A204.1 (cell line): ENCODE measurements around the gene TAOK2.
"Not testable (repeated sequence)": the region's sequence is repeated elsewhere in the genome, so short reads cannot be mapped to it uniquely, and the experiment has no call there.

Source experiments
- FAIRE-seq: peaks from 2 replicates; lab custom pipeline; 2012; peaks lifted over from hg19 to GRCh38; lab: Jason Lieb, UNC

TAOK2 gene

DNA sequence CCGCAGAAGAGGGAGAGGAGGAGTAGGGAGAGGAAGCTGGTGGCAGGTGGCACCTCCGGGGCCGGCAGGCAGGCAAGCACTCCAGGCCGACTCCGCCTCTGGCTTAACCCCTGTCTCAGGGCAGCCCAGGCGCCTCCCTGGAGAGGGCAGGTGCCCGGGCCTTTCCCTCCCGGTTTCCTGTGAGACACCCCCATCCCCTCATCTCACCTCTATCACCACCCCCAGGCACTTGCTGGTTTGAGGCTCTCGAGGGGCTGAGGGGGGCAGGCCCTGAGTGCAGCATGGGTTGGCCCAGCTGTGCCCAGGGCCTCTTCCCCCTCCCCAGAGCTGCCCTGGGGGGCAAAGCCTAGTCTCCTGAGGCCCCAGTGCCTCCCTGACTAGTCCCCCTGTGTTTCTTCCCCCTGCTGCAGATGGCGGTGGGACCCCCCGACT lies 31.2 kb downstream of the TAOK2 start:
- FAIRE-seq, result no peak

DNA sequence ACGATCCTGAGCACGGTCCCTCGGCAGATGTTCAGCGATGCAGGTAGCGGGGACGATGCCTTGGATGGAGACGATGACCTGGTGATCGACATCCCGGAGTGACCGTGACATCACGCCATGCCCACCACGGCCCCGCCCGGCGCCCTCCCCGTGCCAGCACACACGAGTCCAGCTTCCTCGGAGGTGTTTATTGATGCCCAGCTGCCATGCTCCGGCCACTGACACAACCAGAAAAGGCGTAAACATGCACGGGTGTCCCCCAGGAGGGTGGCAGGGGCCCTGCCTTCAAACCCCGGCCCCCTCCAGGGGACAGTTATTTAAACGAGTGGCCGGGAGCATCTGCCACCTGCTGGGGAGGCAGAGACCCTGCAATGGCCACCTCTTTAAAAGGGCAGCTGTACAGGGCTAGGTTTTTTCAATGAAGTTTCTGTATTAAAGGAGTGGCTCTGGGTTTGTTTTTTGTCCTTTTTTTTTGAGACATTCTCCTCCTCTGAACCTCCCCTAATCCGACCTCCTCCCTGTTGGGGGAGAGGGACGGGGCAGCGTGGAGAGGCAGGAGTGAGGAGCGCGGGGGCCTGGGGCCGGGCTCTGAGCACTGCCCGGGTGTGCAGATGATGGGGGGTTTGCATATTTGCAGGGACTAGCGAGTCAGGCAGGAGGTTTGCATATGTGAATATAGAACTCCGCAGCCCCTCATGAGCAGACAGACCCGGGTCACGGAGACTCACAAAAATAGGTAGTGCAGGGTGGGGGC lies 31.9 kb downstream of the TAOK2 start:
- FAIRE-seq, result no peak

DNA sequence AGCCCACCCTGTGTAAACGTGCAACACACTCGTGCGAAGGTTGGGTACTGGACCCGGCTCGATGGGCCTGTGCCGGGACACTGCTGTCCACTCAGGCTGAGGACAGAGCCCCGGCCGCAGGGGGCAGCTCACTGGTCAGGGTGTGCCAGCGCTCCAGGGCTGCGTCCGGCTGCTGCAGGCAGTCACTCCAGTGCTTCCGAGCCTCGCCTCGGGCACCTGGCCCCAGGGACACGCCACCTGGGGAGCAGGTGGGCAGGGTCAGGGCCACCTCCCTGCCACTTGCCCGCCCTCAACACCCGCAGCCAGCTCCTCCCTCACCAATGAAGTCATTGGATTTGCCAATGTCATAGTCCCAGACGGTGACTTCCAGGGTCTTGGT lies 32.4 kb downstream of the TAOK2 start:
- FAIRE-seq, result no peak

DNA sequence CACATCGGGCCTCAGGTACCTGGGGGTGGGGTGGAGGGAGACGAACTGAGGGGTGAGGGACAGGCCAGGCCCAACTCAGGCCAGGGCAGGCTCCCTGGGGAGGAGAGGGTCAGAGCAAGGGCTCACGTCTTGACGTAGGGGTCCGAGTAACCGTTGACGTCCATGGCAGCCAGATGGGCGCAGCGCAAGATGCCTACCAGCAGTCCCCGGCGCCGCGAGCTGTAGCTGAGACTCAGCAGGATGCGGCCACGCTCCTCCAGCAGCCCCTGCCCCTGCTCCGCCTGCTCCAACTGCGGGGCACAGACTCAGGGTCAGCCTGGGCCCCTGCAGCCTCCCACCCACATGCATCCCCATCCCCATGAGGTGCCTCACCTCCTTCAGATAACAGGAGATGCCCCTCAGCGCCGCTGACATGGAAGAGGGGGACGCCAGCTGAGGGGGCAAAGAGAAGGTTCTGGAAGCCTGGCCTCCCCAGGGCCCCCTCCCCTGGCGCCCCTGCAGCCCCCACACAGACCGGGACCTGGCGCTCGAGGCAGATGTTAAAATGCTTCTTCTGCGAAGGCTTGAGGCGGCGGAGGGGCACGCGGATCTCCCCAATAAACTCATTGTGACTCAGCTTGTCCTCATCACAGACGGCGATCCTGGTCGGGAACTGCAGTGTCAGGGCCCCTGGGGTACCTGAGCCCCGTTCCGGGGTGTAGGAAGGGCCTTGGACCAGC lies 33.1 kb downstream of the TAOK2 start:
- FAIRE-seq, result no peak

DNA sequence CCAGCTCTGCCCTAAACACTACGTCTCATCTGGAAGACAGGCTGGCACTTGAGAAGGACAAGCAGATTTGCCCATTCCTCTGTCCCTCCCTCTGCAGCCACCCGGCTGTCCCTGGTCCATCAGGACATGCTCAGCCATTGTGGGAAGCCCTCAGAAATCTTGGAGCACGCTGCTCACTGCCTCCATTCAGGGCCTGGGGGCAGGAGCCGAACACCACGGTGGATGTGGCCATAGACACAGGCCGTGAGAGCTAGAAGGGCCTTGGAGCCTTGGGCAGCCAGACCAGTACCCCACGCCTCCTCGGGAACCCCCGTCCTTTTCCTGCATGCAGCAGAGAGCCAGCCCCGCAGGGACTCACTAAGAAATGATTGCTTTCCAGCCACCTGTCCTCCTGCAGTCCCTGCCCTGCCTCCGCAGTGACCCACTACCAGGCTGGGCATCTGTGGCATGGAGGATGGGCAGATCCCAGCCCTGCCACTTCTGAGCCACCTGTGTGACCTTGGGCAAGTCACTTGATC lies 33.8 kb downstream of the TAOK2 start:
- FAIRE-seq, result no peak

DNA sequence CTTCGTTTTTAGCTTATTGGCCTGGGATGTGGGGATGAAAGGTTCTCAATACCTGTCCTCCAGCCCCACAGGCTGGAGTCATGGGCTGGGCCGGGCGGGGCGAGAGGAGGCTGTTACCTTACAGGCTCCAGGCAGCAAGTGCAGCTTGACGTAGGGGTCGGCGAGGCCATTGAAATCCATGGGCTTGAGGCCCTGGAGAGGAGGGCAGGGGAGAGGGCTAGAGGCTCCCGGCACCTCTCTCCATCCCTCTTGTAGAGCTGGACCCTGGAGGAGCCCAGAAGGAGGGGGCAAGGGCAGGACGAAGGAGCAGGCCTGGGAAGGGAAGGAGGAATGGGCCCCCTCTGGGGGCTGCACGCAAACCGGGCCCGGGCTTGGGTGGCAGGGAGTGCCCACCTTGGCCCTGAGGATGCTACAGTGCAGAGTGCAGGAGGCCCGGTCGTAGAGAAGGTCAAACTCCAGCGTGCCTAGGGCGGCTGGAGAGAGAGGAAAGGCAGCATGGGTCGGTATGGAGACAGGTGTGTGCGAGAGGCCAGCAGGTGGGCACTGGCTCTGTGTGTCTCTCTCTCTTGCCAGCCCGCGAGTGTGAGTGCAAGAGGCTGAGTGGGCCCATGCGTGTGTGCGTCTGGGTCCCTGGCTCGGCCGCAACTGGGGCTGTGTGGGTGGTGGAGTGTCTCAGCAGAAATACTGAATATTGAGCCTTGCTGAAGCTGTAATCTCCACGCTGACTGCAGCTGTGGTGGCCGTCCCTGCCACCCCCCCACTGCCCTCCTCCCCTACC lies 35.6 kb downstream of the TAOK2 start:
- no peak for FAIRE-seq

DNA sequence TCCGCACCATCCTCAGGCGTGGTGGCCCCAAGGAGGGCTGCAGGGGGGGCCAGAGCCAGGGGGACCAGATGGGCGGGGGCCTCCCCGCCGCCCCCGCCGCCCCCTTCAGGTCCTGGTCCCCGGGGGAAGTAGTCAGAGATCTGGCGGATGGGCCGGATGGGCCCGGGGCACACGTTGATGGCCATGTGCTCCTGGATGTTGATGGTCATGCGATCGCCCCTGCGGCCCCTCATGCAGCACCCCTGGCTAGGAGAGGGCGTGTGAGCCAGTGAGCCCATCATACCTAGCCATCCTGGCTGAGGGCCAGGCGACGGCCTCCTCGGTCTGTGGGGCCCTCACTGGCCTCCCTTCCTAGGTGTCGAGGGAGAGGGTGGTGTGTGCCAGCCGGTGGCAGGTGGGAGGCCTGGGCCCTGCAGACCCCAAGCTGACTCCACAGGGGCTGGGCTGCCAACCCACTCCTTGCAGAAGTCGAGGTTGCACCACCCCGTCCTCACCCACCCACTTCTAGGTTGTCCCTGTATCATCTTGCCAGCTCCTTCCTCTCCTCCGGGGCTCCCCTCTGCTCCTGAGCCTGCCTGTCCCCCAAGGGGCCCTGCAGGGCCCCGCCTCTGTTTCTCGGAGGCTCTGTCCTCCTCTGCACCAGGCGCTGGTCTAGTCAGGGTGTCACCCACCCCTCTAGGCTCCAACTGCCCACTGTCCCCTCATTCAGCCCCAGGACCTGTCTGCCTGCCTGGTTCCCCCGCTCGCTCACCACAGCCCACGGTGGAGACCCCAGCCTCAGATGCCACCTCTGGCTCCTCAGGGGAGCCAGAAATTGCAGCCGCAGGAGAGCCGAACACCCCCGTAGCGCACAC lies 36.5 kb downstream of the TAOK2 start:
- no peak for FAIRE-seq

DNA sequence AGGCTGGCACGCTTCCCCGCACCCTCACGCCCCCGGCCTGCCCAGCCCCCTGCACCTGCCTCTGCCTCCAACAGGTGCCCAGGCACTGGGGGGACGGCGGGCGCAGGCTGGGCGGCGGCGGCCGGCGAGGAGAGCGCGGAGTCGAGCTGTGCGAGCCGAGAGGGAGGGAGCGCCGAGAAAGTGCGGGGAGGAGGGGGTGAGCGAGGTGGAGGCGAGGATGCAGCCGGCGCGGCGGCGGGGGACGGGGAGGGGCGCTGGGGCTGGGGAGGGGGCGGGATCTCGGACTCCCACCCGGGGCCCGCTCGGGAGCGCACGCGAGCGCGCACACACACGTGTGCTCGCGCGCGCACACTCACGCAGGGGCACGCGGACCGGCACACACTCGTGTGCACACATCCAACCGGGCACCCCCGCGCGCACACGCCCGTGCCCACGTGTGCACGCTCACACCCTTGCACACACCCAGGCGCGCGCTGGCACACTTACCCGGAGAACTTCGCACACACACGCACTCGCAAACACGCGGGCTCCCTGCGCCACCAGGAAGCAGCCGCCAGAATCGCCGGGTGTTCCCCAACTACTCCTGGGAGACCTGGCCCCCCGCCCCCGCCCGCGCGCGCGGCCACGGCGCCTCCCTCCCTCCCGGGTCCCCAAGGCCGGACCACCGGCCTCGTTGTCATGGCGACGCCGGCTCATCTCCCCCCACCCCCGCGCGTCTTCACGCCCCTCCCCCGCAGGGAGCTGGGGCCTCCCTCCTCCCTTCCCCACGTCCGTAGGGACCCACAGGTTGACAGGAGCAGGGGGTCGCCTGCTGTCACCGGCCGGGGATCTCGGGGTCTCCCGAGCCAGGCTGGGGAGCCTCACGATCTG lies 37.4 kb downstream of the TAOK2 start, which contains the start of gene DOC2A:
Gene DOC2A, minus strand, starts transcription at position 184 of the 870 bp plus-strand sequence. CDS start 805 bp downstream, outside the sequence.
- no peak for FAIRE-seq

DNA sequence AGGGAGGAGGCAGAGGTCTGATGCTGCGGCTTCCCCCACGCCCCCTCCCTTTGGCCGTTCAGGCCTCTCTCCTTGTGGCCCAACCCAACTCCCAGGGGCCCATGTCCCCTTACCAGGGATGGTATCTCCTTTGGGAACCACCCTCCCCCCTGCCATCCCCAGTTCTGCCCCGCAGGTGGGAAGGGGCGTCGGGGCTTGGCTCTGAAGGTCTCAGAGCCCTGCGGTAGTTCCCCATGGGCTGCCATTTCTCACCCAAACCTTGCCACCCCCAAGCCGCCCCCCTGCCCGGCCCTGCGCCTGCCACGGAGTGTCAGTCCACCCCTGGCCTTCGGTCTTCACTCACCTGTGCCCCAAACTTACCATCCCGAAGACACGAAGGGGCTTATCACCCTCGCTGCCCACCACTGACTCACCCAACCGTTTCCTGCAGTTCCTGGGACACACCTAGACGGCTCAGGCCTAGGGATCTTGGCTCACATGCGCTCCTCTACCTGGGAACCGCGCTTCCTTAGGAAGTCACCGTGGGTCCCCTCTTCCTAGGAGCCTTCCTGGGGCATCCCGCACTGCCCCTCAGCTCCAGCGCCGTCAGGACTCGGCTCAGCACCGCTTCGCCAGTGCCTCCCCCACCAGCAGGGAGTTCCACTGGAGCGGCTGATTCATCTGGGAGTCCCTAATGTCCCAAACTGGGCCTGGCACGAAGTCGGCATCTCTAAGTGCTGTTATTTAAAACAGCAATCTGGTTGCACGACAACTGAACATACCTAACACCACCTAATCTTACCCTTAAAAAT lies 38.2 kb downstream of the TAOK2 start:
- no peak for FAIRE-seq

DNA sequence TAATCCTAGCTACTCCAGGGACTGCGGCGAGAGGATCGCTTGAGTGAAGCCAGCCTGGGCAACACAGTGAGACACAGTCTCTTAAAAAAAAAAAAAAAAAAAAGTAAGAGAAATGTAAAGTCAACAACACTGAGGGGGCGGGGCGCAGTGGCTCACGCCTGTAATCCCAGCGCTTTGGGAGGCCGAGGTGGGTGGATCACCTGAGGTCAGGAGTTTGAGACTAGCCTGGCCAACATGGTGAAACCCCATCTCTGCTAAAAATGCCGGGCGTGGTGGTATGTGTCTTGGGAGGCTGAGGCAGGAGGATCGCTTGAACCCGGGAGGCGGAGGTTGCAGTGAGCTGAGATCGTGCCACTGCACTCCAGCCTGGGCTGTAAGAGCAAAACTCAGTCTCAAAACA lies 38.9 kb downstream of the TAOK2 start:
- FAIRE-seq, result not testable (repeated sequence)

DNA sequence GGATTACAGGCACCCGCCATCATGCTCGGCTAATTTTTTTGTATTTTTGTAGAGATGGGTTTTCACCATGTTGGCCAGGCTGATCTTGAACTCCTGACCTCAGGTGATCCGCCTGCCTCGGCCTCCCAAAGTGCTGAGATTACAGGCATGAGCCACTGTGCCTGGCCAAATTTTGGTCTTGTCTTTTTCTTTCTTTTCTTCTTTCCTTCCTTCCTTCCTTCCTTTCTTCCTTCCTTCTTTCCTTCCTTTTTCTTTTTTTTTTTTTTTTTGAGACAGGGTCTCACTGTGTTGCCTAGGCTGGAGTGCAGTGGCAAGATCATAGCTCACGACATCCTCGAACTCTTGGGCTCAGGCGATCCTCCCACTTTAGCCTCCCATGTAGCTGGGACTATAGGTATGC lies 41.8 kb downstream of the TAOK2 start:
- not testable (repeated sequence) for FAIRE-seq

DNA sequence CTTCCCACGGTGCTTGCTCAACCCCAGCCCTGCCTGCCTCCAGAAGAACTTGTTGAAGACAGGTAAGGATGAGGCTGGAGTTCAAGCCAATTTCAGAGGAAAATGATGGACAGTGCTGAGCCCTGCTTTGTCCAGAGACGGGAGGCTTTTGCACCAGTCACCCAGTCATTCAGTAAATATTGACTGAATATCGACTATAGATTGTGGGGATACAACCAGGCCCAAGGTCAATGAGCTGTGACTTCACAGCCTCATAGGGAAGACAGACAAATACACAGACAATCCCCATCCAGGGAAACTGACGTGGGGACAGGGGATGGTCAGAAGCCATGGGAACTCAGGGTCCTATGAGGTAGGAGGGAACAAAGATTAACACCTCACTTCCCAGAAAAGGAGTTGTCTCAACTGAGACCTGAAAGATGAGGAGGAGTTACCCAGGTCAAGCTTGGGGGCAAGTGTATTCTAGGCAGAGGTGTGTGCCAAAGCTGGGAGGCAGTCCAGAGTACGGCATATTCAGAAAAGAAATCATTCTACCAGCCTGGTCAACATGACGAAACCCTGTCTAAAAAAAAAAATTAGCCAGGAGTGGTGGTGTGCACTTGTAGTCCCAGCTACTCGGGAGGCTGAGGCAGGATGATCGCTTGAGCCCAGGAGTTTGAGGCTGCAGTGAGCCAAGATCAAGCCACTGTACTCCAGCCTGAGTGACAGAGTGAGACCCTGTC lies 43.0 kb downstream of the TAOK2 start:
- no peak for FAIRE-seq

DNA sequence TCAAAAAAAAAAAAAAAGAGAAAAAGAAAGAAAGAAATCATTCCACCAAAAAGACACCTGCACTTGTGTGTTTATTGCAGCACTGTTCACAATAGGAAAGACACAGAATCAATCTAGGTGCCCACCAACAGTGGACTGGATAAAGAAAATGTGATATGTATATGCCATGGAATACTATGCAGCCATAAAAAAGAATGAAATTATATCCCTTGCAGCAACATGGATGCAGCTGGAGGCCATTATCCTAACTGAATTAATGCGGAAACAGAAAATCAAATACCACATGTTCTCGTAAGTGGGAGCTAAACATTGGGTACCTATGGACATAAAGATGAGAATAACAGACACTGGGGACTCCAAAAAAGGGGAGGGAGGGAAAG lies 43.6 kb downstream of the TAOK2 start:
- FAIRE-seq, result no peak

DNA sequence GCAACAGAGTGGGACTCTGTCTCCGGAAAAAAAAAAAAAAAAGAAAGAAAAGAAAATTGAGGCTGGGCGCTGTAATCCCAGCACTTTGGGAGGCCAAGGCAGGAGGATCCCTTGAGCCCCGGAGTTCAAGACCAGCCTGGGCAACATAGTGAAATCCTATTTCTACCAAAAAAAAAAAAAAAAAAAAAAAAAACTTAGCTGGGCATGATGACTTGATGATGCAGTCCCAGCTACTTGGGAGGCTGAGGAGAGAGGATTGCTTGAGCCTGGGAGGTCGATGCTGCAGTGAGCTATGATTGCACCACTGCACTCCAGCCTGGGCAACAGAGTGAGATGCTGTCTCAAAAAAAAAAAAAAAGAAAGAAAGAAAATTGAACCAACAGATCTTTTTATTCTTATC lies 44.3 kb downstream of the TAOK2 start:
- FAIRE-seq, result not testable (repeated sequence)

DNA sequence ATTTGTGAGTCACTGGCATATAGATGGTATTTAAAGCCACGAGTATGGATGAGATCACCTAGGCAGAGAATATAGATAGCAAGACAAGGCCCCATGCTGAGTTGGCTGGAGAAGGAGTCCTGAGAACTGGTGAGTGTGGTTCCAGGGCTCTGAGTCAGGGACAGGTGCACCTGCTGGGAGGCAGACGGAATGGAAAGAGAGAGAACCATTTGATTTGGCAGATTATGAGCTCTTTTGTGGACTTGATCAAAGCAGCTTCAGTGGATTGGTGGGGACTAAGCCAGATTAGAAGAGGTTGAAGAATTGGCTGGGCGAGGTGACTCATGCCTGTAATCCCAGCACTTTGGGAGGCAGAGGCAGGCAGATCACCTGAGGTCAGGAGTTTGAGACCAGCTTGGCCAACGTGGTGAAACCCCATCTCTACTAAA lies 45.1 kb downstream of the TAOK2 start:
- no peak for FAIRE-seq

DNA sequence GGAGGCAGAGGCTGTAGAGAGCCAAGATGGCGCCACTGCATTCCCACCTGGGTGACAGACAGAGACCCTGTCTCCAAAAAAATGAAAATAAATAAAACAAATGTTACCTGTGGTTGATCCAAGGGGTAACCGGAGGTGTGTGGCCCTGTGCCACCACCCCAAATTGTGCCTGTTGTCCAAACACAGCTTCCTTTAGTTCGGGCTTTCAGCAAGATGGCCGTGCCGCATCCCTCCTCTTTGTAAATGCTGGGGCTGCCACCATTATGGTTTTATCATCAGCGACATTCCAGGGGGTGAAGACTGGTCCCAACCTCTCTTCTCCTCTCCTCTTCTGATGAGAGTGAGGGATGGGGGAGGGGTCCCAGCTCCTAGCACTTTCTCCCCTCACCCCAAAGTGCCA lies 49.2 kb downstream of the TAOK2 start, which contains the start of gene C16orf92:
Gene C16orf92, plus strand, starts transcription at position 312 of the 400 bp plus-strand sequence. CDS start 143 bp downstream, outside the sequence.
- FAIRE-seq, result no peak

DNA sequence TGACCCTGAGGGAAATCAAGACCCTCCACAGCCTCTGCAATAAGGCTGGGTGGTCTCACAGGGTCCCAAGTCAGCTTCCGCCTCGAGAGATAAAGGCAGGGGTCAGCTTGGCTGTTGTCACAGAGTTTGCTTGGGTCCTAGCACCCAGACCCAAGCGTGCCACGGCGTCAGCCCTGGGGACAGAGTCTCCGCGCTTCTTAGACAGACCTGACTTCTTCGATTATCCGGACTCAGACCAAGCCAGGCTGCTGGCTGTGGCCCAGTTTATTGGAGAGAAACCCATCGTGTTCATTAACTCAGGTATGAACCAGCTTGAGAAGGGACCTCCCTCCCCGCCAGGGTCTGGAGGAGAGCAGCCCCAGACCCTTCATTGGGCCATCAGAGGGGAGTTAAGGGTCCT lies 49.9 kb downstream of the TAOK2 start:
- no peak for FAIRE-seq

DNA sequence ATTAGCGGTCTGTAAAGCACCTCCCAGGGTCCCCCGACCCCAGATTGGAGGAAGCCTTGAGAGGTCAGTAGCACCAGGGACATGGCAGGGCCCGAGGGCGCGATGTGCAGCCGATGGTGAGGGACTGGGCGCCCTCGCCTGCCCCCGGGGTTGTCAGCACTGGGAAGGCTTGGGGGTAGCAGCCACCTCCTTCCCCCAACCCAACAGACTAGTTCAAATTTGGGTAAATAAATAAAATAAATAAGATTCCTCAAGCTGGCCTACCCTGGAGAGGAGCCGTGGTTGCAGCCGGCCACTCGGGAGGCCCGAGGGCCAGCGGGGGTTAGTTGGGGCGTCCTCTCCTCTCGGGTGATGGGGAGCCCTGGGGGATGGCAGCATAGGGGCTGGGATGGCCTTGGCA lies 50.8 kb downstream of the TAOK2 start:
- no peak for FAIRE-seq

DNA sequence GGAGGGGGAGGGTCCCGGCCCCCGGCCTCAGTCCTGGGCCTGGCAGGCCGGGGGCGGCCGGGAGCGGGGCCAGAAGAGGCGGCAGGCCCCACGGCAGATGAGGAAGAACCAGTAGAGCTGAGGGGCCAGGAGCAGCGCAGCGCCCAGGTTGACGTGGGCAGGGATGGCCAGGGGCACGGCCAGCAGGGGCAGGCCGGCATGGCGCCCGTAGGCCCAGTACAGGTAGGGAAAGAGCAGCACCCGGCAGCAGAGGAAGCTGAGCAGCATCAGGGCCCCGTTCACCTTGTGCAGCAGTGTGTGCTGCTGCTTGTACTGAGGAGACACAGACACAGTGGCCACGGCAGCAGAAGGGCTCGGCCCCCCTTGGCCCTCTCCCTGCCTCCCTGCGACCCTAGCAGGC lies 51.5 kb downstream of the TAOK2 start:
- FAIRE-seq, result no peak
